Keratinocyte (primary cell): Measurements from ENCODE around the gene PLXDC2. TPM values are rescaled to one million over a fixed set of nuclear protein-coding genes. Genes with fewer than 3 reads are reported as not detected.

Source experiments
- DNase-seq: peaks from one replicate; pipeline ENCODE4 v3.0.0-alpha.2; 2011; ENCODE audit warnings: low read depth, missing footprints, low spot score
- FAIRE-seq: peaks from 2 replicates; lab custom pipeline; 2011; peaks lifted over from hg19 to GRCh38; lab: Jason Lieb, UNC
- H2AFZ ChIP-seq: 2 replicates; pipeline ENCODE4 v1.6.0; 2012; ENCODE audit warnings: low read length, control low read depth, inconsistent platforms; ENCODE audit not compliant: control insufficient read depth
- H3K27ac ChIP-seq: 2 replicates; pipeline ENCODE4 v1.5.1; 2011; ENCODE audit warnings: low read length; ENCODE audit not compliant: control insufficient read depth, insufficient read depth
- H3K27me3 ChIP-seq: 3 replicates; pipeline ENCODE4 v1.6.0; 2011; ENCODE audit warnings: low read length; ENCODE audit not compliant: control insufficient read depth, insufficient read depth; ENCODE audit errors: extremely low read depth
- H3K36me3 ChIP-seq, 2 experiments: 2 replicates in 1 of 2; 3 replicates in 1 of 2; pipeline ENCODE4 v1.5.1; 2011; ENCODE audit warnings: low read length in 2 of 2, mild to moderate bottlenecking in 1 of 2; ENCODE audit not compliant: control insufficient read depth in 2 of 2, insufficient read depth in 2 of 2; ENCODE audit errors: extremely low read depth in 1 of 2
- H3K4me1 ChIP-seq: 3 replicates; pipeline ENCODE4 v1.5.1; 2011; ENCODE audit warnings: low read length; ENCODE audit not compliant: control insufficient read depth, insufficient read depth; ENCODE audit errors: extremely low read depth
- H3K4me2 ChIP-seq: 3 replicates; pipeline ENCODE4 v1.6.0; 2011; ENCODE audit warnings: low read depth, low read length; ENCODE audit not compliant: control insufficient read depth, insufficient read depth; ENCODE audit errors: extremely low read depth
- H3K4me3 ChIP-seq, 3 experiments: fragments of 200-600 bp in 1 of 3; sonication (generic) in 1 of 3; 2 replicates in 2 of 3; 3 replicates in 1 of 3; pipeline ENCODE4 v1.5.1; 2011 to 2016; ENCODE audit warnings: low read length in 3 of 3, mild to moderate bottlenecking in 3 of 3, control low read depth in 2 of 3, inconsistent platforms in 1 of 3, low read depth in 1 of 3, mixed read lengths in 1 of 3, mixed run types in 1 of 3, moderate library complexity in 1 of 3; ENCODE audit not compliant: control insufficient read depth in 2 of 3, insufficient read depth in 2 of 3; ENCODE audit errors: extremely low read depth in 1 of 3
- H3K79me2 ChIP-seq: 2 replicates; pipeline ENCODE4 v1.6.0; 2012; ENCODE audit warnings: low read length; ENCODE audit not compliant: control insufficient read depth, insufficient read depth
- H3K9ac ChIP-seq: 3 replicates; pipeline ENCODE4 v1.6.0; 2011; ENCODE audit warnings: low read length; ENCODE audit not compliant: control insufficient read depth, insufficient read depth; ENCODE audit errors: extremely low read depth
- H3K9me1 ChIP-seq: 3 replicates; pipeline ENCODE4 v1.6.0; 2011; ENCODE audit warnings: low read length; ENCODE audit not compliant: control insufficient read depth, insufficient read depth; ENCODE audit errors: extremely low read depth
- H3K9me3 ChIP-seq: 2 replicates; pipeline ENCODE4 v1.5.1; 2012; ENCODE audit warnings: low read depth, low read length; ENCODE audit not compliant: control insufficient read depth
- H4K20me1 ChIP-seq: 3 replicates; pipeline ENCODE4 v1.6.0; 2011; ENCODE audit warnings: low read length; ENCODE audit not compliant: control insufficient read depth, insufficient read depth; ENCODE audit errors: extremely low read depth
- EZH2 ChIP-seq: IDR thresholded peaks from one replicate; pipeline ENCODE4 v1.6.1; 2012; ENCODE audit warnings: inconsistent platforms, mild to moderate bottlenecking, low read length, moderate library complexity
- dilution Hi-C: fragments of 300-500 bp; cut with MboI; formaldehyde crosslinking; loops from one replicate; pipeline ENCODE4 v1.7.0; 2020; ENCODE audit warnings: low sequenced_read_pairs; ENCODE audit not compliant: extremely low pct_ligation_motif_present
- polyA plus RNA-seq, 5 experiments: library from polyadenylated mRNA; depleted of rRNA in 3 of 5; stranded (reverse) in 3 of 5; stranded (forward) in 1 of 5; unstranded in 1 of 5; fragments of >200 nt; gene quantifications; 1 replicate in 1 of 5; 2 replicates in 3 of 5; 3 replicates in 1 of 5; pipeline versions ENCODE4 v1.2.1 to v1.2.3, GENCODE V29; 2011 to 2012; ENCODE audit warnings: missing spikeins in 2 of 5, low read depth in 1 of 5, low replicate concordance in 1 of 5
- TF ChIP-seq, protein P1 (sequence below), 3 experiments: IDR thresholded peaks in 1 of 3; conservative IDR thresholded peaks in 1 of 3; optimal IDR thresholded peaks in 1 of 3; 2 replicates in 2 of 3; 3 replicates in 1 of 3; pipeline versions ENCODE3 to v1.5.1; 2011; ENCODE audit warnings: low read length in 3 of 3, mild to moderate bottlenecking in 3 of 3, moderate library complexity in 2 of 3, control low read depth in 1 of 3, inconsistent platforms in 1 of 3; ENCODE audit not compliant: insufficient read depth in 2 of 3; ENCODE audit errors: extremely low read depth in 1 of 3

The PLXDC2 gene
- polyA plus RNA-seq, 1 donor (not counting 4 experiments of a cell fraction or from before 2014, with no cell fraction given): 12.9 TPM

DNA sequence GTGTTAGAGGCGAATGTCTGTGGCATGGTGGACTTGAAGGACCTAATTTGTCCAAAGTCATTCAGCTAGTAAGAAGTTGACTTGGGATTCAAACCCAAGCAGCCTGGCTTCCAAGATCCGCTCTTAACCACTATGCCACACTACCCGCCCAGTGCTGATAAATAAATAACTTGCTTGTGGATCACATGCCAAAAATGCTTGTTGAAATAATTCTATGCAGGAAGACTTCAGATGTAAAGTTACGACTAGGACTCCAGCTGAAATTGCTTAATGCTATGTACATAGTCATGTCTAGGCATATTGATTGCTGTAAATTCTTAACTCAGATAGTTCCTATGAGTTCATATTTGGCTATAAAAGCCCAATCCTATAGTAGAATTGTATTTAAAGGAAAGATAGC, 76.0 kb downstream of the PLXDC2 start:
- dilution Hi-C loops: no loop called here
- Histone ChIP-seq H3K27me3 (no peaks in the 10 kb centered on the region), H3K9me1 (no peaks in the 10 kb centered on the region), H4K20me1 (no peaks in the 10 kb centered on the region), H3K9me3 (no peaks in the 10 kb centered on the region), H3K36me3 (no peaks in the 10 kb centered on the region), H3K79me2 (no peaks in the 10 kb centered on the region), H3K9ac (no peak overlapping the region), H3K4me2 (no peak overlapping the region), H2AFZ (no peak overlapping the region), H3K4me1 (no peaks in the 10 kb centered on the region), H3K4me3 (no peak overlapping the region), H3K27ac (no peak overlapping the region)
- FAIRE-seq (no peak), DNase-seq (no peak)
- TF ChIP-seq EZH2: no peak
- TF ChIP-seq, protein P1, sequence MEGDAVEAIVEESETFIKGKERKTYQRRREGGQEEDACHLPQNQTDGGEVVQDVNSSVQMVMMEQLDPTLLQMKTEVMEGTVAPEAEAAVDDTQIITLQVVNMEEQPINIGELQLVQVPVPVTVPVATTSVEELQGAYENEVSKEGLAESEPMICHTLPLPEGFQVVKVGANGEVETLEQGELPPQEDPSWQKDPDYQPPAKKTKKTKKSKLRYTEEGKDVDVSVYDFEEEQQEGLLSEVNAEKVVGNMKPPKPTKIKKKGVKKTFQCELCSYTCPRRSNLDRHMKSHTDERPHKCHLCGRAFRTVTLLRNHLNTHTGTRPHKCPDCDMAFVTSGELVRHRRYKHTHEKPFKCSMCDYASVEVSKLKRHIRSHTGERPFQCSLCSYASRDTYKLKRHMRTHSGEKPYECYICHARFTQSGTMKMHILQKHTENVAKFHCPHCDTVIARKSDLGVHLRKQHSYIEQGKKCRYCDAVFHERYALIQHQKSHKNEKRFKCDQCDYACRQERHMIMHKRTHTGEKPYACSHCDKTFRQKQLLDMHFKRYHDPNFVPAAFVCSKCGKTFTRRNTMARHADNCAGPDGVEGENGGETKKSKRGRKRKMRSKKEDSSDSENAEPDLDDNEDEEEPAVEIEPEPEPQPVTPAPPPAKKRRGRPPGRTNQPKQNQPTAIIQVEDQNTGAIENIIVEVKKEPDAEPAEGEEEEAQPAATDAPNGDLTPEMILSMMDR (optimal IDR thresholded peaks at IDR 0.05 in 1 of 3, IDR thresholded peaks at IDR 0.05 in 1 of 3, conservative IDR thresholded peaks at IDR 0.05 in 1 of 3; ENCODE audit: extremely low read depth in 1 of 3, insufficient read depth in 2 of 3, low read length in 3 of 3): no peak

DNA sequence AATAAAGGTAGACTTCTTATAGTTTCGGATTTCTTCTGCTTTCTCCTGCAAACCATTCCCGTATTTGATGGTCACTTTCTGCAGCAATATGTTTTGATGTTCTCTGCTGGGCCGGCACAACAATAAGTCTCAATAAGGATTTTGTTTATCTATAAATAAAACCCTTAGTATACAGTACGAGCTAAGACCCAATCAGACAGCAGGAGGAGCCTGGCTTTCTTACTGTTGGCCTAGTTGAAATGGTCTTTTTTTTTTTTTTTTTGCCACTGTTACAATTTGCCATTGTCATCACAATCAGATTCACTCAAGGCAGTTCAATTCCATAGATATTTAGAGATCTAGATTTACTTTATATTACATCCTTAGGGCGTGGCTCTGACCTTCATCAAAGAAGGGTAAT, 76.4 kb downstream of the PLXDC2 start:
- H3K9ac ChIP-seq: no peak overlapping the region
- TF ChIP-seq, protein P1 (optimal IDR thresholded peaks at IDR 0.05 in 1 of 3, IDR thresholded peaks at IDR 0.05 in 1 of 3, conservative IDR thresholded peaks at IDR 0.05 in 1 of 3; ENCODE audit: extremely low read depth in 1 of 3, insufficient read depth in 2 of 3, low read length in 3 of 3): no peak
- TF ChIP-seq EZH2: no peak
- H3K9me3 ChIP-seq: no peaks in the 10 kb centered on the region
- H3K27ac ChIP-seq: no peak overlapping the region
- no peaks in the 10 kb centered on the region for H3K4me1 ChIP-seq
- no peak overlapping the region for H3K4me3 ChIP-seq
- FAIRE-seq (no peak), DNase-seq (no peak)
- H3K36me3 ChIP-seq: no peaks in the 10 kb centered on the region
- H3K9me1 ChIP-seq: no peaks in the 10 kb centered on the region
- H3K79me2 ChIP-seq: no peaks in the 10 kb centered on the region
- dilution Hi-C loops: no loop called here
- H3K4me2 ChIP-seq: no peak overlapping the region
- no peaks in the 10 kb centered on the region for H3K27me3 ChIP-seq
- H4K20me1 ChIP-seq: no peaks in the 10 kb centered on the region
- no peak overlapping the region for H2AFZ ChIP-seq
